Endometrium (tissue), 2 donors: ENCODE results near the gene UFC1.
A peak's percentile ranks its signal among the peaks of the same experiment; 100 is the strongest.
"Not testable (repeated sequence)": the region's sequence is repeated elsewhere in the genome, so short reads cannot be mapped to it uniquely, and the experiment has no call there.

ENCODE experiments used
- FAIRE-seq: peaks from 2 replicates; lab custom pipeline; 2012; peaks lifted over from hg19 to GRCh38; lab: Jason Lieb, UNC
- donor health status: control.
- donor health status: control.

UFC1 gene

GRCh38 chr1:161153682-161154337, at the start of gene UFC1:
UFC1 (plus strand) TSS chr1:161153978; CDS start chr1:161153998, 20 bp downstream.
- FAIRE-seq, result no peak

GRCh38 chr1:161106431-161106830, 47.3 kb upstream of the UFC1 start:
- no peak for FAIRE-seq

- FAIRE-seq, result no peak
Measured at GRCh38 chr1:161111117-161111516, 42.7 kb upstream of the UFC1 start.

GRCh38 chr1:161111527-161111926, 42.3 kb upstream of the UFC1 start:
- no peak for FAIRE-seq

GRCh38 chr1:161113915-161114314, 39.9 kb upstream of the UFC1 start:
- FAIRE-seq, result no peak

- FAIRE-seq, result no peak
Measured at GRCh38 chr1:161114556-161114955, 39.2 kb upstream of the UFC1 start.

GRCh38 chr1:161115132-161115711, 38.6 kb upstream of the UFC1 start:
- FAIRE-seq, result no peak

GRCh38 chr1:161115961-161116360, 37.8 kb upstream of the UFC1 start:
- FAIRE-seq, result not testable (repeated sequence)

GRCh38 chr1:161117759-161118581, 35.8 kb upstream of the UFC1 start, which contains the start of the genes NIT1 and PFDN2:
NIT1 (plus strand) TSS chr1:161118105; CDS start chr1:161118177, 72 bp downstream.
PFDN2 (minus strand) TSS chr1:161118037; CDS start chr1:161118026, 11 bp downstream.
- no peak for FAIRE-seq

GRCh38 chr1:161119092-161119903, 34.5 kb upstream of the UFC1 start:
- no peak for FAIRE-seq

GRCh38 chr1:161121042-161121650, 32.6 kb upstream of the UFC1 start:
- FAIRE-seq, result no peak

GRCh38 chr1:161121834-161122233, 31.9 kb upstream of the UFC1 start:
- FAIRE-seq, result no peak

GRCh38 chr1:161122967-161123366, 30.8 kb upstream of the UFC1 start:
- no peak for FAIRE-seq

- no peak for FAIRE-seq
Measured at GRCh38 chr1:161127649-161128048, 26.1 kb upstream of the UFC1 start.

- FAIRE-seq, result no peak
Measured at GRCh38 chr1:161128591-161129420, 25.0 kb upstream of the UFC1 start.

- no peak for FAIRE-seq
Measured at GRCh38 chr1:161130266-161130665, 23.5 kb upstream of the UFC1 start.

- no peak for FAIRE-seq
Measured at GRCh38 chr1:161131523-161132409, 22.0 kb upstream of the UFC1 start.

GRCh38 chr1:161132410-161133219, 21.2 kb upstream of the UFC1 start, which contains the start of gene DEDD:
DEDD (minus strand) TSS chr1:161132667; CDS start chr1:161124462, 8,205 bp downstream.
- peak; percentile 64 for FAIRE-seq
